ENCODE data around the gene ASIC2.

DNA sequence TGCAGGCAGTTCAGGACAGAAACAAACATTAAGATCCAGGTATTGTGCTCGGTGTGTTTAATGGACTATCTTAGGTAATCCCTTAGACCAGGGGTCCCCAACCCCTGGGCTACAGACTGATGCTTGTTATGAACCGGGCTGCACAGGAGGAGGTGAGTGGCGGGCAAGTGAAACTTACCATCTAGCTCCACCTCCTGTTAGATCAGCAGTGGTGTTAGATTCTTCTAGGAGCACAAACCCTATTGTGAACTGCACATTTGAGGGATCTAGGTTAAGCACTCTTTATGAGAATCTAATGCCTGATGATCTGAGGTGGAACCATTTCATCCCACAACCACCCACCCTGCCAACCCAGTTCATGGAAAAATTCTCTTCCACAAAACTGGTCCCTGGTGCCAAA lies 37.8 kb upstream of the ASIC2 start:
- TF ChIP-seq, protein P1, sequence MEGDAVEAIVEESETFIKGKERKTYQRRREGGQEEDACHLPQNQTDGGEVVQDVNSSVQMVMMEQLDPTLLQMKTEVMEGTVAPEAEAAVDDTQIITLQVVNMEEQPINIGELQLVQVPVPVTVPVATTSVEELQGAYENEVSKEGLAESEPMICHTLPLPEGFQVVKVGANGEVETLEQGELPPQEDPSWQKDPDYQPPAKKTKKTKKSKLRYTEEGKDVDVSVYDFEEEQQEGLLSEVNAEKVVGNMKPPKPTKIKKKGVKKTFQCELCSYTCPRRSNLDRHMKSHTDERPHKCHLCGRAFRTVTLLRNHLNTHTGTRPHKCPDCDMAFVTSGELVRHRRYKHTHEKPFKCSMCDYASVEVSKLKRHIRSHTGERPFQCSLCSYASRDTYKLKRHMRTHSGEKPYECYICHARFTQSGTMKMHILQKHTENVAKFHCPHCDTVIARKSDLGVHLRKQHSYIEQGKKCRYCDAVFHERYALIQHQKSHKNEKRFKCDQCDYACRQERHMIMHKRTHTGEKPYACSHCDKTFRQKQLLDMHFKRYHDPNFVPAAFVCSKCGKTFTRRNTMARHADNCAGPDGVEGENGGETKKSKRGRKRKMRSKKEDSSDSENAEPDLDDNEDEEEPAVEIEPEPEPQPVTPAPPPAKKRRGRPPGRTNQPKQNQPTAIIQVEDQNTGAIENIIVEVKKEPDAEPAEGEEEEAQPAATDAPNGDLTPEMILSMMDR (IDR thresholded peaks at IDR 0.05): no peak
- TF ChIP-seq POLR2AphosphoS5 (IDR thresholded peaks at IDR 0.05; ENCODE audit: low read depth, low read length): no peak
- TF ChIP-seq, protein P2, sequence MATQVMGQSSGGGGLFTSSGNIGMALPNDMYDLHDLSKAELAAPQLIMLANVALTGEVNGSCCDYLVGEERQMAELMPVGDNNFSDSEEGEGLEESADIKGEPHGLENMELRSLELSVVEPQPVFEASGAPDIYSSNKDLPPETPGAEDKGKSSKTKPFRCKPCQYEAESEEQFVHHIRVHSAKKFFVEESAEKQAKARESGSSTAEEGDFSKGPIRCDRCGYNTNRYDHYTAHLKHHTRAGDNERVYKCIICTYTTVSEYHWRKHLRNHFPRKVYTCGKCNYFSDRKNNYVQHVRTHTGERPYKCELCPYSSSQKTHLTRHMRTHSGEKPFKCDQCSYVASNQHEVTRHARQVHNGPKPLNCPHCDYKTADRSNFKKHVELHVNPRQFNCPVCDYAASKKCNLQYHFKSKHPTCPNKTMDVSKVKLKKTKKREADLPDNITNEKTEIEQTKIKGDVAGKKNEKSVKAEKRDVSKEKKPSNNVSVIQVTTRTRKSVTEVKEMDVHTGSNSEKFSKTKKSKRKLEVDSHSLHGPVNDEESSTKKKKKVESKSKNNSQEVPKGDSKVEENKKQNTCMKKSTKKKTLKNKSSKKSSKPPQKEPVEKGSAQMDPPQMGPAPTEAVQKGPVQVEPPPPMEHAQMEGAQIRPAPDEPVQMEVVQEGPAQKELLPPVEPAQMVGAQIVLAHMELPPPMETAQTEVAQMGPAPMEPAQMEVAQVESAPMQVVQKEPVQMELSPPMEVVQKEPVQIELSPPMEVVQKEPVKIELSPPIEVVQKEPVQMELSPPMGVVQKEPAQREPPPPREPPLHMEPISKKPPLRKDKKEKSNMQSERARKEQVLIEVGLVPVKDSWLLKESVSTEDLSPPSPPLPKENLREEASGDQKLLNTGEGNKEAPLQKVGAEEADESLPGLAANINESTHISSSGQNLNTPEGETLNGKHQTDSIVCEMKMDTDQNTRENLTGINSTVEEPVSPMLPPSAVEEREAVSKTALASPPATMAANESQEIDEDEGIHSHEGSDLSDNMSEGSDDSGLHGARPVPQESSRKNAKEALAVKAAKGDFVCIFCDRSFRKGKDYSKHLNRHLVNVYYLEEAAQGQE (IDR thresholded peaks at IDR 0.05; ENCODE audit: insufficient read depth in 1 of 2, low read depth in 2 of 2, low read length in 1 of 2): no peak

All from Panc1 (cell line).